Keratinocyte (primary cell): ENCODE results near the gene EPHB3.

Experiments used
- CTCF ChIP-seq, 3 experiments: IDR thresholded peaks in 1 of 3; conservative IDR thresholded peaks in 1 of 3; optimal IDR thresholded peaks in 1 of 3; 2 replicates in 2 of 3; 3 replicates in 1 of 3; pipeline versions ENCODE3 to v1.5.1; 2011; ENCODE audit warnings: low read length in 3 of 3, mild to moderate bottlenecking in 3 of 3, moderate library complexity in 2 of 3, control low read depth in 1 of 3, inconsistent platforms in 1 of 3; ENCODE audit not compliant: insufficient read depth in 2 of 3; ENCODE audit errors: extremely low read depth in 1 of 3
- EZH2 ChIP-seq: IDR thresholded peaks from one replicate; pipeline ENCODE4 v1.6.1; 2012; ENCODE audit warnings: inconsistent platforms, mild to moderate bottlenecking, low read length, moderate library complexity

GRCh38 chr3:184568560-184568923 lies 7.0 kb downstream of the EPHB3 start:
- TF ChIP-seq CTCF (optimal IDR thresholded peaks at IDR 0.05 in 1 of 3, IDR thresholded peaks at IDR 0.05 in 1 of 3, conservative IDR thresholded peaks at IDR 0.05 in 1 of 3; ENCODE audit: extremely low read depth in 1 of 3, insufficient read depth in 2 of 3, low read length in 3 of 3) (no peak), EZH2 (no peak)
